Loucy (cell line): ENCODE results near the gene ADAR.

Experiments used
- CTCF ChIP-seq: fragments of 200-600 bp; sonication (generic); conservative IDR thresholded peaks from 2 replicates; pipeline ENCODE4 v1.5.1; 2014; ENCODE audit warnings: mild to moderate bottlenecking, antibody characterized with exemption, low read length
- EZH2phosphoT487 ChIP-seq: fragments of 200-600 bp; IDR thresholded peaks from 2 replicates; pipeline ENCODE4 v1.6.1; 2018; ENCODE audit warnings: antibody characterized with exemption, mild to moderate bottlenecking, moderate library complexity, borderline replicate concordance

- TF ChIP-seq CTCF (no peak), EZH2phosphoT487 (no peak)
Observed at GRCh38 chr1:154599658-154600057, 8.3 kb downstream of the ADAR start.
